GM12872 (cell line): ENCODE data around the gene ITIH2.

Source experiments
- TF ChIP-seq, protein P1 (sequence below): IDR thresholded peaks from 3 replicates; pipeline ENCODE4 v1.5.1; 2011; ENCODE audit warnings: low read depth, mild to moderate bottlenecking, low read length, moderate library complexity; ENCODE audit not compliant: insufficient read depth

ITIH2 gene

DNA sequence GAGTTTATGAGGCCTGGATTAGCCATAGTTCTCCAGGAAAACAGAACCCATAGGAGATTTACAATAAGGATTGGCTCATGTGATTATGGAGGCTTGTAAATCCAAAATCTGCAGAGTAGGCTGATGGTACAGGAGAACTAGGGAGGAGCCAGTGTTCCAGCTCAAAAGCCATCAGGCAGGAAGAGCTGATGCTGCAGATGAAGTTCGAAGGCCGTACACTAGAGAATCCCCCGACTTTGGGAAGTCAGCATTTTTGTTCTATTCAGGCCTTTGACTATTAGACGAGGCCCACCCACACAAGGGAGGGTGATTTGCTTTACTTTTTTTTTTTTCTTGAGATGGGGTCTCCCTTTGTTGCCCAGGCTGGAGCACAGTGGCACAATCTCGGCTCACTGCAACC, 47.1 kb downstream of the ITIH2 start:
- TF ChIP-seq, protein P1, sequence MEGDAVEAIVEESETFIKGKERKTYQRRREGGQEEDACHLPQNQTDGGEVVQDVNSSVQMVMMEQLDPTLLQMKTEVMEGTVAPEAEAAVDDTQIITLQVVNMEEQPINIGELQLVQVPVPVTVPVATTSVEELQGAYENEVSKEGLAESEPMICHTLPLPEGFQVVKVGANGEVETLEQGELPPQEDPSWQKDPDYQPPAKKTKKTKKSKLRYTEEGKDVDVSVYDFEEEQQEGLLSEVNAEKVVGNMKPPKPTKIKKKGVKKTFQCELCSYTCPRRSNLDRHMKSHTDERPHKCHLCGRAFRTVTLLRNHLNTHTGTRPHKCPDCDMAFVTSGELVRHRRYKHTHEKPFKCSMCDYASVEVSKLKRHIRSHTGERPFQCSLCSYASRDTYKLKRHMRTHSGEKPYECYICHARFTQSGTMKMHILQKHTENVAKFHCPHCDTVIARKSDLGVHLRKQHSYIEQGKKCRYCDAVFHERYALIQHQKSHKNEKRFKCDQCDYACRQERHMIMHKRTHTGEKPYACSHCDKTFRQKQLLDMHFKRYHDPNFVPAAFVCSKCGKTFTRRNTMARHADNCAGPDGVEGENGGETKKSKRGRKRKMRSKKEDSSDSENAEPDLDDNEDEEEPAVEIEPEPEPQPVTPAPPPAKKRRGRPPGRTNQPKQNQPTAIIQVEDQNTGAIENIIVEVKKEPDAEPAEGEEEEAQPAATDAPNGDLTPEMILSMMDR = no peak

DNA sequence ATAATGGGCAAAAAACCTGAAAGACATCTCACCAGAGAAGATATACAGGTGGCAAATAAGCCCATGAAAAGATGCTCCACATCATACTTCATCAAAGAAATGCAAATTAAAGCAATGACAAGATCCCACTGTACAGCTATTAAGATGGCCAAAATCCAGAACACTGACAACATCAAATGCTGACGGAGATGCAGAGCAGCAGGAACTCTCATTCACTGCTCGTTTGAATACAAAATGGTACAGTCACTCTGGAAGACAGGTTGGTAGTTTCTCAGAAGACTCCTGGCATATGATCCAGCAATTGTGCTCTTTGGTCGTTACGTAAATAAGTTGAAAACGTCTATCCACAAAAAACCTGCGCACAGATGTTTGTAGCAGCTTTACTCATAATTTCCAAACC, 49.1 kb downstream of the ITIH2 start:
- TF ChIP-seq, protein P1 = no peak

DNA sequence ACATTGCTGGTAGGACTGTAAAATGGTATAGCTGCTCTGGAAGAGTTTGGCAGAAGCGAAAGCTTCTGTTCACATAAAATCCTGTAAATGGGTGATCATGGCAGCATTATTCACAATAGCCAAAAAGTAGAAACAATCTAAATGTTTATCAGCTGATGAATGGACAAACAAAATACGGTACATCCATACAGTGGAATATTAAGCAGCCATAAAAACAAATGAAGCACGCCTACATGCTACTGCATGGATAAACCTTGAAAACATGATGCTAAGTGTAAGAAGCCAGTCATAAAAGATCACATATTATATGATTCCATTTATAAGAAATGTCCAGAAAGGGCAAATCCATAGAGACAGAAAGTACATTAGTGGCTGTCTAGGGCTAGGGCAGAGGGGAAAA, 52.0 kb downstream of the ITIH2 start:
- TF ChIP-seq, protein P1 = no peak

DNA sequence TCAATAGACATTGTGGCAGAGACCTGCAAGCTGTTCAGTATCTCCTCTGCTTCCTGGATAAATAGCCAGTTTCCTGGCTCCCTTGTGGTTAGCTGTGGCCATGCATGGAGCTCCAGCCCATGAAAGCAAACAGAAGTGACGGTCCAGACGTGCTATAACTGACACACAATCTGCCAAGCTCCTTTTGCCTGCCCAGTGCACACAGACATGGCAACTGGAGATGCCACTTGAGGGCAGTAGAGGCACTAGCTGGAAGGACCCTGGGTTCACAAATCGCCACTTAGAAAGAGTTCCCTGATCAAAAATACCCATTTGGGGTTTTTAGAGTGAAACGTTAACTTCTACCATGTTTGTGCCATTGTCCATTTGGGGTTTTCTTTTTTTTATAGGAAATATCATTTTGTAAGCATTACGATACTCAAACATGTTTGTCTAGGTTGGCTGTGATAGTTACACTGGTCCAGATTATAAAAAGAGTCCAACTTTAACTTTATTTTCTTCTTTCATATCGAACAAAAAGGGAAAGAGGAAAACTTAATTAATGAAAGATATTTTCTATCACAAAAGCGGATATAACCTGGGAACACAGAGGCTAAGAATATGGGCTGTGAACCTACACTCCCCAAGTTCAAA, 53.4 kb downstream of the ITIH2 start:
- TF ChIP-seq, protein P1 = peak; percentile 65

DNA sequence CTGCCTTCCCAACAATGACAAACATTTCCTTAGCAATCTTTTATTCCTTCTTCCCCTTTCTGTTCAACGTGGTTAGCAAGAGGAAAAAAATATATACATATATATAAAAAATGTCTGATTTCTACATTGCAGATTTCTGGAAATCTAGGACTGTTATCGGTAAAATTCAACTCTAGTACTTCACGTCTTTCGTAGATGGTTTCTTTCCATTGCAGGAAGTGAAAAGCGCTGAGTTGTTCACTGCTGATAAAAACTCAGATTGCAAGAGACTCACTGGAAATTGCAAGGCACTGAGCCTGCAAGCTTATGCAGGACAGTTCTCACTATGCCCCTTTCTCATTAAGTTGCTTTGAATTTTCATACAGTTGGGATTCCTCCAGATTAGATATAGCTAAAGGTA, 60.8 kb downstream of the ITIH2 start:
- TF ChIP-seq, protein P1 = no peak

DNA sequence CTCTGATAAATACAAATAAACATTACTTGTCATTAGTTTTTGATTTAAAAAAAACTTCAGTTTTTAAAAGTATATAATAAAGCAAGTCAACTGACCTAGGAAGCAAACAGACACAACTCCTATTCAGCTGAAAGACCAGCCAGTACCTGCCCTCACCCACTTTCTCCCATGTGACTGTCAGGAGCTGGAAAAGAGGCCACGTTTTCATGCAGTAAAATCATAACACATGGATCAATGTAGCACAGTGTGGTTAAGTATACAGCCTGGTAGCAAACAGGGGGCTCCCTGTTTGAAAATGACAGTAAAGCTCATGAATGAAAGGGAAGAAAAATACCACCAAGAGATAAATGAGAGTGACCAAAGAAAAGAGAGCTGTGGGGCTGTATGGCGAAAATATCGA, 63.1 kb downstream of the ITIH2 start:
- TF ChIP-seq, protein P1 = no peak

DNA sequence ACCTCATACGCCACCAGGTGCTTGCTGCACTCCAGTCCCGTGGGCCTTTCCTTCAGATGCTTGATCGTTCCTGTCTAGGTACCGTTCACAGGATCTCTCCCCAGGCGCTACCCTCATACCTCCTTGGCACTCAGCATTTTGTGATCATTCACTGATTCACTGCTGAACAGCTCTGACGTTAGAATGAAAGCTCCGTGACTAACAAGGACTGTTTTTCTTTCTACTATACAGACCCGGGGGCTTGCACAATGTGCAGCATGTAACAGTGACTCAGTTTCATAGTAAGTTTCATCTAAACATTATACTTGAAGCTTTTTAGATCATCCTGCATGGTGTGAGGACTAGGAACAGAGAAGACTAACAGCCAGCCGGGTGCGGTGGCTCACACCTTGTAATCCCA, 64.1 kb downstream of the ITIH2 start:
- TF ChIP-seq, protein P1 = no peak
